Activated CD4-positive, alpha-beta memory T cell treated with anti-CD3 and anti-CD28 coated beads, Interleukin-2, amount 10 ng/mL, durations not matched to agents 7 days and 5 days (primary cell): ENCODE results near the gene ZFR. TPM values are rescaled to one million over a fixed set of nuclear protein-coding genes. Genes with fewer than 3 reads are reported as not detected.
A peak's percentile ranks its signal among the peaks of the same experiment; 100 is the strongest.
"Not testable (repeated sequence)": the region's sequence is repeated elsewhere in the genome, so short reads cannot be mapped to it uniquely, and the experiment has no call there.

ENCODE experiments used
- CTCF ChIA-PET: fragments of 350-600 bp; sonication (Branson Sonifier 250); formaldehyde crosslinking; loops from one replicate; lab custom pipeline; 2021; ENCODE audit warnings: antibody characterized with exemption, inconsistent platforms; lab: Charles Lee
- POLR2A ChIA-PET: fragments of 350-600 bp; sonication (Branson Sonifier 250); formaldehyde crosslinking; loops from one replicate; lab custom pipeline; 2021; ENCODE audit warnings: antibody characterized with exemption; lab: Charles Lee
- DNase-seq: peaks from one replicate; pipeline ENCODE4 v3.0.0-alpha.2; 2020
- H3K27ac Mint-ChIP-seq: one replicate; pipeline ENCODE4 v1.8.0; 2021; ENCODE audit warnings: mild to moderate bottlenecking, mixed read lengths
- H3K27me3 Mint-ChIP-seq: one replicate; pipeline ENCODE4 v1.8.0; 2021; ENCODE audit warnings: mixed read lengths
- H3K36me3 Mint-ChIP-seq: one replicate; pipeline ENCODE4 v1.8.0; 2021; ENCODE audit warnings: low read depth, mixed read lengths
- H3K4me1 Mint-ChIP-seq: one replicate; pipeline ENCODE4 v1.8.0; 2021; ENCODE audit warnings: mixed read lengths
- H3K4me3 Mint-ChIP-seq: one replicate; pipeline ENCODE4 v1.8.0; 2021; ENCODE audit warnings: mild to moderate bottlenecking, mixed read lengths
- H3K9me3 Mint-ChIP-seq: one replicate; pipeline ENCODE4 v1.8.0; 2021; ENCODE audit warnings: mixed read lengths
- total RNA-seq, 2 experiments: library from RNA; stranded (reverse); gene quantifications; one replicate each; pipeline ENCODE4 v1.2.3, GENCODE V29; 2021

ZFR gene
- total RNA-seq, 2 experiments from 2014 or later: 44.8 to 45.1 TPM

- CTCF ChIA-PET: interaction anchor here (0.6 kb wide), 2 partner anchors 10 to 89 kb away, joined by 3 read pairs; no protein-coding TSS in a partner anchor
- H3K4me1 Mint-ChIP-seq, DNase-seq, H3K9me3 Mint-ChIP-seq, H3K27ac Mint-ChIP-seq, H3K4me3 Mint-ChIP-seq, H3K27me3 Mint-ChIP-seq, H3K36me3 Mint-ChIP-seq, POLR2A ChIA-PET: not testable (repeated sequence)
Observed at GRCh38 chr5:32321787-32322186, 122.8 kb downstream of the ZFR start.

- no peak overlapping the region for H3K4me3 Mint-ChIP-seq
- peaks cover 5% of the 10 kb centered on the region for H3K36me3 Mint-ChIP-seq
- H3K27ac Mint-ChIP-seq: no peak overlapping the region
- ChIA-PET POLR2A (no interaction called here), CTCF (interaction anchor here (1.6 kb wide), 1 partner anchor 9 kb away, joined by 8 read pairs; no protein-coding TSS in a partner anchor)
- H3K27me3 Mint-ChIP-seq: no peaks in the 10 kb centered on the region
- H3K9me3 Mint-ChIP-seq: peaks cover 6% of the 10 kb centered on the region
- no peak for DNase-seq
- no peaks in the 10 kb centered on the region for H3K4me1 Mint-ChIP-seq
Observed at GRCh38 chr5:32320576-32320975, 124.0 kb downstream of the ZFR start.

GRCh38 chr5:32319926-32320543 lies 124.5 kb downstream of the ZFR start:
- H3K9me3 Mint-ChIP-seq: peaks cover 6% of the 10 kb centered on the region
- H3K4me3 Mint-ChIP-seq: no peak overlapping the region
- no peaks in the 10 kb centered on the region for H3K4me1 Mint-ChIP-seq
- no peaks in the 10 kb centered on the region for H3K27me3 Mint-ChIP-seq
- DNase-seq: no peak
- no peak overlapping the region for H3K27ac Mint-ChIP-seq
- H3K36me3 Mint-ChIP-seq: peaks cover 5% of the 10 kb centered on the region
- CTCF ChIA-PET: interaction anchor here (1.6 kb wide), 1 partner anchor 10 kb away, joined by 8 read pairs; no protein-coding TSS in a partner anchor
- POLR2A ChIA-PET: no interaction called here

- POLR2A ChIA-PET: no interaction called here
- no peaks in the 10 kb centered on the region for H3K27me3 Mint-ChIP-seq
- peaks cover under 1% of the 10 kb centered on the region for H3K4me1 Mint-ChIP-seq
- peaks cover 5% of the 10 kb centered on the region for H3K36me3 Mint-ChIP-seq
- DNase-seq: no peak
- peaks cover 6% of the 10 kb centered on the region for H3K9me3 Mint-ChIP-seq
- H3K4me3 Mint-ChIP-seq: no peak overlapping the region
- no peak overlapping the region for H3K27ac Mint-ChIP-seq
- CTCF ChIA-PET: interaction anchor here (1.6 kb wide), 1 partner anchor 11 kb away, joined by 8 read pairs; no protein-coding TSS in a partner anchor
Observed at GRCh38 chr5:32319392-32319791, 125.1 kb downstream of the ZFR start.

- ChIA-PET POLR2A (no interaction called here), CTCF (no interaction called here)
- no peak for DNase-seq
- peaks cover 6% of the 10 kb centered on the region for H3K4me1 Mint-ChIP-seq
- no peak overlapping the region for H3K27ac Mint-ChIP-seq
- H3K9me3 Mint-ChIP-seq: peaks cover 6% of the 10 kb centered on the region
- peaks cover 6% of the 10 kb centered on the region for H3K36me3 Mint-ChIP-seq
- H3K27me3 Mint-ChIP-seq: no peaks in the 10 kb centered on the region
- no peak overlapping the region for H3K4me3 Mint-ChIP-seq
Observed at GRCh38 chr5:32317041-32317440, 127.5 kb downstream of the ZFR start.

GRCh38 chr5:32315221-32316014 lies 129.1 kb downstream of the ZFR start:
- peaks cover 20% of the 10 kb centered on the region for H3K4me1 Mint-ChIP-seq
- H3K4me3 Mint-ChIP-seq: no peak overlapping the region
- H3K27ac Mint-ChIP-seq: peak overlapping the region; percentile 50
- H3K9me3 Mint-ChIP-seq: no peaks in the 10 kb centered on the region
- H3K36me3 Mint-ChIP-seq: peaks cover 7% of the 10 kb centered on the region
- no peaks in the 10 kb centered on the region for H3K27me3 Mint-ChIP-seq
- no peak for DNase-seq
- ChIA-PET CTCF (interaction anchor here (0.6 to 1.0 kb wide), 2 partner anchors 114 to 223 kb away, joined by 3 to 4 read pairs; no protein-coding TSS in a partner anchor), POLR2A (interaction anchor here (1.2 kb wide), 1 partner anchor 143 kb away, joined by 3 read pairs; no protein-coding TSS in a partner anchor)

- CTCF ChIA-PET: interaction anchor here (0.6 to 1.0 kb wide), 3 partner anchors 82 to 223 kb away, joined by 3 to 4 read pairs (median 3); no protein-coding TSS in a partner anchor
- H3K36me3 Mint-ChIP-seq: peaks cover 14% of the 10 kb centered on the region
- H3K27me3 Mint-ChIP-seq: no peaks in the 10 kb centered on the region
- peak overlapping the region; percentile 35 for H3K4me3 Mint-ChIP-seq
- H3K27ac Mint-ChIP-seq: peak overlapping the region; percentile 38
- POLR2A ChIA-PET: interaction anchor here (1.2 kb wide), 1 partner anchor 142 kb away, joined by 3 read pairs; no protein-coding TSS in a partner anchor
- DNase-seq: no peak
- no peaks in the 10 kb centered on the region for H3K9me3 Mint-ChIP-seq
- H3K4me1 Mint-ChIP-seq: peaks cover 26% of the 10 kb centered on the region
Observed at GRCh38 chr5:32314658-32315057, 129.9 kb downstream of the ZFR start.

GRCh38 chr5:32314152-32314488 lies 130.4 kb downstream of the ZFR start:
- H3K27ac Mint-ChIP-seq: peak overlapping the region; percentile 38
- H3K27me3 Mint-ChIP-seq, DNase-seq, H3K9me3 Mint-ChIP-seq: not testable (repeated sequence)
- ChIA-PET POLR2A (interaction anchor here (0.8 to 1.2 kb wide), 3 partner anchors 16 to 141 kb away, joined by 3 read pairs; no protein-coding TSS in a partner anchor), CTCF (interaction anchor here (1.0 to 1.5 kb wide), 3 partner anchors 82 to 276 kb away, joined by 3 to 4 read pairs (median 3); partner anchors contain the start of gene GOLPH3)
- H3K4me3 Mint-ChIP-seq: peak overlapping the region; percentile 35
- peaks cover 19% of the 10 kb centered on the region for H3K36me3 Mint-ChIP-seq
- peaks cover 32% of the 10 kb centered on the region for H3K4me1 Mint-ChIP-seq

- Mint-ChIP-seq H3K27ac (peak within 1 kb of the TSS; percentile 86), H3K4me1 (peaks cover 41% of the 10 kb centered on the region), H3K9me3 (no peaks in the 10 kb centered on the region), H3K36me3 (peaks cover 30% of the 10 kb centered on the region), H3K4me3 (peak within 1 kb of the TSS; percentile 92), H3K27me3 (no peaks in the 10 kb centered on the region)
- POLR2A ChIA-PET: interaction anchor here (0.6 to 2.6 kb wide), 9 partner anchors 15 to 278 kb away, joined by 3 to 21 read pairs (median 4); partner anchors contain the start of gene GOLPH3
- CTCF ChIA-PET: interaction anchor here (1.4 to 1.5 kb wide), 2 partner anchors 139 to 277 kb away, joined by 3 to 4 read pairs; partner anchors contain the start of gene GOLPH3
- DNase-seq: peak; percentile 100
Observed at GRCh38 chr5:32312595-32313332, 131.8 kb downstream of the ZFR start, which contains the start of gene MTMR12. Gene MTMR12 (minus strand): TSS chr5:32312939. CDS start chr5:32312838, 101 bp downstream.

GRCh38 chr5:32312197-32312594 lies 132.3 kb downstream of the ZFR start:
- H3K27me3 Mint-ChIP-seq: no peaks in the 10 kb centered on the region
- DNase-seq: peak; percentile 62
- ChIA-PET CTCF (interaction anchor here (0.5 kb wide), 1 partner anchor 279 kb away, joined by 3 read pairs; no protein-coding TSS in a partner anchor), POLR2A (interaction anchor here (1.0 to 2.6 kb wide), 6 partner anchors 18 to 273 kb away, joined by 3 to 21 read pairs (median 5); partner anchors contain the start of gene GOLPH3)
- H3K9me3 Mint-ChIP-seq: no peaks in the 10 kb centered on the region
- H3K4me3 Mint-ChIP-seq: peak overlapping the region; percentile 92
- H3K36me3 Mint-ChIP-seq: peaks cover 32% of the 10 kb centered on the region
- peaks cover 43% of the 10 kb centered on the region for H3K4me1 Mint-ChIP-seq
- peak overlapping the region; percentile 86 for H3K27ac Mint-ChIP-seq

- Mint-ChIP-seq H3K4me1 (peaks cover 43% of the 10 kb centered on the region), H3K4me3 (peak overlapping the region; percentile 92), H3K27me3 (no peaks in the 10 kb centered on the region), H3K27ac (peak overlapping the region; percentile 86), H3K9me3 (no peaks in the 10 kb centered on the region), H3K36me3 (peaks cover 32% of the 10 kb centered on the region)
- ChIA-PET POLR2A (interaction anchor here (1.4 to 2.6 kb wide), 2 partner anchors 17 to 138 kb away, joined by 3 to 21 read pairs; partner anchors contain the start of gene GOLPH3), CTCF (interaction anchor here (0.5 kb wide), 1 partner anchor 278 kb away, joined by 3 read pairs; no protein-coding TSS in a partner anchor)
- no peak for DNase-seq
Observed at GRCh38 chr5:32311404-32312196, 132.9 kb downstream of the ZFR start.
